Central memory CD8-positive, alpha-beta T cell (primary cell): ENCODE data around the gene TUBD1.
"Not testable (repeated sequence)": the region's sequence is repeated elsewhere in the genome, so short reads cannot be mapped to it uniquely, and the experiment has no call there.

Source experiments
- ATAC-seq: fragments of 150-1000 bp; cut with Tn5 transposase; replicated peaks from 2 replicates; pipeline ENCODE4 v1.10.0; 2022; ENCODE audit warnings: mild to moderate bottlenecking, moderate FRiP score, moderate number of reproducible peaks; ENCODE audit not compliant: poor library complexity, severe bottlenecking; ENCODE audit errors: extremely low read depth
- DNase-seq, 2 donors: peaks; one replicate each; pipeline ENCODE4 v3.0.0; 2021; ENCODE audit warnings: low spot score in 2 of 2
- H3K27ac Mint-ChIP-seq: one replicate; pipeline ENCODE4 v1.8.0; 2022; ENCODE audit warnings: low read depth, mild to moderate bottlenecking, moderate library complexity, mixed read lengths
- H3K27me3 Mint-ChIP-seq: one replicate; pipeline ENCODE4 v1.8.0; 2022; ENCODE audit warnings: mixed read lengths
- H3K36me3 Mint-ChIP-seq: one replicate; pipeline ENCODE4 v1.8.0; 2022; ENCODE audit warnings: mild to moderate bottlenecking, moderate library complexity, mixed read lengths; ENCODE audit not compliant: insufficient read depth
- H3K4me1 Mint-ChIP-seq: one replicate; pipeline ENCODE4 v1.8.0; 2022; ENCODE audit warnings: mixed read lengths
- H3K4me3 Mint-ChIP-seq: one replicate; pipeline ENCODE4 v1.8.0; 2022; ENCODE audit warnings: mild to moderate bottlenecking, moderate library complexity, mixed read lengths
- H3K9me3 Mint-ChIP-seq: one replicate; pipeline ENCODE4 v1.8.0; 2022; ENCODE audit warnings: mixed read lengths

The TUBD1 gene

GRCh38 chr17:59869941-59870218 is 22.9 kb downstream of the TUBD1 start:
- H3K4me3 Mint-ChIP-seq = no peak overlapping the region
- no peaks in the 10 kb centered on the region for H3K4me1 Mint-ChIP-seq
- no peaks in the 10 kb centered on the region for H3K9me3 Mint-ChIP-seq
- no peak overlapping the region for H3K27ac Mint-ChIP-seq
- H3K27me3 Mint-ChIP-seq = no peaks in the 10 kb centered on the region
- no peak for ATAC-seq
- no peak for DNase-seq
- H3K36me3 Mint-ChIP-seq = peaks cover 26% of the 10 kb centered on the region

GRCh38 chr17:59863616-59864015 is 29.1 kb downstream of the TUBD1 start:
- H3K27ac Mint-ChIP-seq = no peak overlapping the region
- ATAC-seq (no peak), DNase-seq (no peak)
- H3K4me3 Mint-ChIP-seq = no peak overlapping the region
- H3K9me3 Mint-ChIP-seq = no peaks in the 10 kb centered on the region
- no peaks in the 10 kb centered on the region for H3K27me3 Mint-ChIP-seq
- no peaks in the 10 kb centered on the region for H3K4me1 Mint-ChIP-seq
- H3K36me3 Mint-ChIP-seq = peaks cover 34% of the 10 kb centered on the region

GRCh38 chr17:59859444-59860025 is 33.2 kb downstream of the TUBD1 start:
- no peak overlapping the region for H3K27ac Mint-ChIP-seq
- H3K4me3 Mint-ChIP-seq = no peak overlapping the region
- no peaks in the 10 kb centered on the region for H3K27me3 Mint-ChIP-seq
- peaks cover 24% of the 10 kb centered on the region for H3K36me3 Mint-ChIP-seq
- no peak for DNase-seq
- ATAC-seq = peak; percentile 56
- H3K9me3 Mint-ChIP-seq = no peaks in the 10 kb centered on the region
- no peaks in the 10 kb centered on the region for H3K4me1 Mint-ChIP-seq

GRCh38 chr17:59858932-59859331 is 33.8 kb downstream of the TUBD1 start:
- Mint-ChIP-seq H3K27ac (no peak overlapping the region), H3K27me3 (no peaks in the 10 kb centered on the region), H3K36me3 (peaks cover 24% of the 10 kb centered on the region), H3K4me3 (no peak overlapping the region), H3K4me1 (no peaks in the 10 kb centered on the region), H3K9me3 (no peaks in the 10 kb centered on the region)
- ATAC-seq (no peak), DNase-seq (no peak)

GRCh38 chr17:59858167-59858816 is 34.5 kb downstream of the TUBD1 start:
- Mint-ChIP-seq H3K27me3 (no peaks in the 10 kb centered on the region), H3K36me3 (peaks cover 26% of the 10 kb centered on the region), H3K4me3 (no peak overlapping the region), H3K4me1 (peaks cover 4% of the 10 kb centered on the region), H3K27ac (no peak overlapping the region), H3K9me3 (no peaks in the 10 kb centered on the region)
- no peak for DNase-seq
- ATAC-seq = no peak

- Mint-ChIP-seq H3K36me3 (peaks cover 20% of the 10 kb centered on the region), H3K27me3 (no peaks in the 10 kb centered on the region), H3K9me3 (no peaks in the 10 kb centered on the region), H3K27ac (no peak overlapping the region), H3K4me1 (peaks cover 9% of the 10 kb centered on the region), H3K4me3 (no peak overlapping the region)
- DNase-seq (no peak), ATAC-seq (no peak)
Observed at GRCh38 chr17:59856859-59857794, 35.6 kb downstream of the TUBD1 start.

- not testable (repeated sequence) for H3K27me3 Mint-ChIP-seq, H3K9me3 Mint-ChIP-seq, DNase-seq, H3K4me3 Mint-ChIP-seq, ATAC-seq, H3K27ac Mint-ChIP-seq
- Mint-ChIP-seq H3K36me3 (peaks cover 10% of the 10 kb centered on the region), H3K4me1 (peaks cover 14% of the 10 kb centered on the region)
Observed at GRCh38 chr17:59853919-59854729, 38.6 kb downstream of the TUBD1 start.

GRCh38 chr17:59853168-59853918 is 39.4 kb downstream of the TUBD1 start:
- Mint-ChIP-seq H3K27ac (no peak overlapping the region), H3K36me3 (peaks cover 10% of the 10 kb centered on the region), H3K4me3 (no peak overlapping the region), H3K4me1 (peaks cover 19% of the 10 kb centered on the region), H3K27me3 (no peaks in the 10 kb centered on the region), H3K9me3 (no peaks in the 10 kb centered on the region)
- DNase-seq (no peak), ATAC-seq (peak; percentile 80)

- H3K4me3 Mint-ChIP-seq, DNase-seq, ATAC-seq, H3K27me3 Mint-ChIP-seq, H3K27ac Mint-ChIP-seq, H3K9me3 Mint-ChIP-seq: not testable (repeated sequence)
- peaks cover 19% of the 10 kb centered on the region for H3K4me1 Mint-ChIP-seq
- H3K36me3 Mint-ChIP-seq = peaks cover 10% of the 10 kb centered on the region
Observed at GRCh38 chr17:59852847-59853167, 39.9 kb downstream of the TUBD1 start.

- peaks cover 19% of the 10 kb centered on the region for H3K4me1 Mint-ChIP-seq
- peaks cover 10% of the 10 kb centered on the region for H3K36me3 Mint-ChIP-seq
- no peak for DNase-seq
- no peaks in the 10 kb centered on the region for H3K9me3 Mint-ChIP-seq
- H3K27me3 Mint-ChIP-seq = no peaks in the 10 kb centered on the region
- H3K4me3 Mint-ChIP-seq = no peak overlapping the region
- no peak for ATAC-seq
- H3K27ac Mint-ChIP-seq = no peak overlapping the region
Observed at GRCh38 chr17:59851439-59852375, 41.0 kb downstream of the TUBD1 start.

- Mint-ChIP-seq H3K36me3 (peaks cover 10% of the 10 kb centered on the region), H3K4me1 (peaks cover 25% of the 10 kb centered on the region), H3K27ac (peak overlapping the region; percentile 88)
- DNase-seq, H3K9me3 Mint-ChIP-seq, ATAC-seq, H3K4me3 Mint-ChIP-seq, H3K27me3 Mint-ChIP-seq: not testable (repeated sequence)
Observed at GRCh38 chr17:59850311-59850710, 42.4 kb downstream of the TUBD1 start.
